Stomach smooth muscle (tissue), 2 donors: ENCODE results near the gene SCYL2.

Experiments
- H3K27ac ChIP-seq: one replicate; pipeline ENCODE4 v1.7.0; 2013; ENCODE audit warnings: mild to moderate bottlenecking, low read length, inconsistent platforms
- H3K27me3 ChIP-seq, 2 donors: one replicate each; pipeline ENCODE4 v1.7.0; 2013; ENCODE audit warnings: low read length in 2 of 2; ENCODE audit not compliant: insufficient read depth in 2 of 2, control insufficient read depth in 1 of 2
- H3K36me3 ChIP-seq, 2 donors: one replicate each; pipeline ENCODE4 v1.7.0; 2013; ENCODE audit warnings: low read length in 2 of 2; ENCODE audit not compliant: control insufficient read depth in 2 of 2, insufficient read depth in 2 of 2
- H3K4me1 ChIP-seq: one replicate; pipeline ENCODE4 v1.7.0; 2013; ENCODE audit warnings: low read length; ENCODE audit not compliant: control insufficient read depth, insufficient read depth
- H3K4me3 ChIP-seq, 2 donors: one replicate each; pipeline ENCODE4 v1.7.0; 2013; ENCODE audit warnings: low read length in 2 of 2
- H3K9ac ChIP-seq, 2 donors: one replicate each; pipeline ENCODE4 v1.7.0; 2013; ENCODE audit warnings: low read length in 2 of 2, mild to moderate bottlenecking in 1 of 2
- H3K9me3 ChIP-seq, 2 donors: one replicate each; pipeline ENCODE4 v1.7.0; 2013; ENCODE audit warnings: low read length in 2 of 2; ENCODE audit not compliant: control insufficient read depth in 2 of 2
- donor health status: healthy.
- donor health status: Pancreatic carcinoma.

Gene SCYL2

GRCh38 chr12:100345020-100345767 is 78.2 kb downstream of the SCYL2 start:
- no peaks in the 10 kb centered on the region for H3K27me3 ChIP-seq
- no peak overlapping the region for H3K4me3 ChIP-seq
- H3K36me3 ChIP-seq, result peaks cover 0 to 2% of the 10 kb centered on the region in 2 donors
- no peaks in the 10 kb centered on the region for H3K4me1 ChIP-seq
- H3K27ac ChIP-seq, result no peak overlapping the region
- no peaks in the 10 kb centered on the region for H3K9me3 ChIP-seq
- H3K9ac ChIP-seq, result no peak overlapping the region

GRCh38 chr12:100346660-100347059 is 79.7 kb downstream of the SCYL2 start:
- Histone ChIP-seq H3K4me3 (no peak overlapping the region), H3K27me3 (no peaks in the 10 kb centered on the region), H3K4me1 (no peaks in the 10 kb centered on the region), H3K36me3 (peaks cover 0 to 2% of the 10 kb centered on the region in 2 donors), H3K9ac (no peak overlapping the region), H3K27ac (no peak overlapping the region), H3K9me3 (no peaks in the 10 kb centered on the region)

DNA sequence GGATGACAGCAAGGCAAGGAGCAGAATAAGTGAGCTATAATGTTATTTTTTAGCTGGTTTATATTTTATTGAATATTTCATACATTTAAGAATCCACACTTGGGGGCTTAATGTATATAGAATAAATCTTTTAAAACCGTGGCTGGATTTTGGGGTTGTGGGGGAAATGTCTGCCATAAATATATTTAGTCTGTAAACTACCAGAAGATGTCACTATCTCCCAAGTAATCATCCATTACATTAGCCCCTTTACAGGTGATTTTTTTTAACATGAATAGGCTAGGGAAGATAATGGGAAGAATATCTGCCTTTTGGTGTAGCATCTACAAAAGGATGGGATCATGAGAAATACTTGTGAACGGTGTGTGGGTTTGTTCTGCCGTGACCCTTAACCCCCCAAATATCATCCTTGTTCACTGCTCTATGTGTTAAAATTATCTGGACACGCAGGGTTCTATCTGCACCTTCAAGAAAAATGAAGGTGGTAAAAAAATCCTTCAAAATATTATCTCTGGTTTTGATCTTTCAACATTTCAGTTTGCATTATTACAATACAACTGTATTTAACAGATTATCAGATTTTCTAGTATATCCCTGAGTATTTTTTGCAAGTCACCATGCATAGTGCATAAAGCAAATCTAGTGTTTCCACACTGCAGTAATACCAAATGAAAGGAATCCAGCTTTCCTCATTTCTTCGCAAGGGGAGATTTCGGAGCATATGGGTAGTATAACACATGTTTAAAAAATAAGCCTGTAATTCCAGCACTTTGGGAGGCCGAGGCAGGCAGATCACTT is 81.9 kb downstream of the SCYL2 start:
- H3K4me3 ChIP-seq, result no peak overlapping the region
- H3K9ac ChIP-seq, result no peak overlapping the region
- H3K9me3 ChIP-seq, result no peaks in the 10 kb centered on the region
- H3K36me3 ChIP-seq, result no peaks in the 10 kb centered on the region
- no peak overlapping the region for H3K27ac ChIP-seq
- H3K27me3 ChIP-seq, result no peaks in the 10 kb centered on the region
- H3K4me1 ChIP-seq, result no peaks in the 10 kb centered on the region

DNA sequence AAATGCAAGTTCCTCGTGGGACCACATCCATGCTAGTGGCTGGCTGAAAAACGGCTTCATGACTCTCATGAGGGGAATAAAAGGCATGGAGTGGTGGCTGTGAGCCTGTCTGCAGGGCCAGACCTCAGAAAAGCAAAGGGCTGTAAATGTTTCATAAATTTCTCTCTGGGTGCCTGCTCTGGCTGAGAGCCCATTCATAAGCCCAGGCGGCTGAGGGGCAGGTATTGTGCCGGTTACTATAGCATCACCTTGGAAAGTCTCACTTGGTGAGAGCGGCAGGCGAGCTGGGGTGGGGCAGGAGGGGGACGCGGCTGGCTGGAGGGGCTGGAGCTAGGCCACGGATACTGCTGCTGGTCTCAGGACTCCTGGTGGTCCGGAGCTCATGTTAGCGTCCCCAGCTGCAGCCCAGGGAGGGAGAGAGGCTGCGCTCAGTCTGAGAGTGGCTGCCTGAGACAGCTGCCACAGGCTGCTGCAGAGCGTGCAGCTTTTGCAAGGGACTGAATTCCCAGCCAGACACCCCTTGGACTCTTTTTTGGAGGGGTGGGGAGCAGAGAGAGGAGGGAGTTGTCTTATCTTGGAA is 89.8 kb downstream of the SCYL2 start, which contains the start of gene SLC17A8:
Gene SLC17A8, plus strand, starts transcription at position 431 of the 580 bp plus-strand sequence. CDS start 318 bp downstream, outside the sequence.
- H3K27me3 ChIP-seq, result peaks cover 0 to 8% of the 10 kb centered on the region in 2 donors
- no peaks in the 10 kb centered on the region for H3K9me3 ChIP-seq
- H3K4me1 ChIP-seq, result no peaks in the 10 kb centered on the region
- H3K36me3 ChIP-seq, result no peaks in the 10 kb centered on the region
- no peak within 1 kb of the TSS for H3K9ac ChIP-seq
- no peak within 1 kb of the TSS for H3K27ac ChIP-seq
- no peak within 1 kb of the TSS for H3K4me3 ChIP-seq

GRCh38 chr12:100359248-100359647 is 92.3 kb downstream of the SCYL2 start:
- Histone ChIP-seq H3K36me3 (no peaks in the 10 kb centered on the region), H3K4me1 (no peaks in the 10 kb centered on the region), H3K9me3 (no peaks in the 10 kb centered on the region), H3K9ac (no peak overlapping the region), H3K27ac (no peak overlapping the region), H3K27me3 (peaks cover 0 to 8% of the 10 kb centered on the region in 2 donors), H3K4me3 (no peak overlapping the region)

- Histone ChIP-seq H3K4me3 (no peak overlapping the region), H3K9ac (no peak overlapping the region), H3K4me1 (no peaks in the 10 kb centered on the region), H3K27me3 (peaks cover 0 to 8% of the 10 kb centered on the region in 2 donors), H3K27ac (no peak overlapping the region), H3K36me3 (no peaks in the 10 kb centered on the region), H3K9me3 (no peaks in the 10 kb centered on the region)
Measured at GRCh38 chr12:100359822-100360221, 92.8 kb downstream of the SCYL2 start.

- Histone ChIP-seq H3K27me3 (peaks cover 0 to 8% of the 10 kb centered on the region in 2 donors), H3K36me3 (no peaks in the 10 kb centered on the region), H3K9ac (no peak overlapping the region), H3K9me3 (no peaks in the 10 kb centered on the region), H3K4me1 (no peaks in the 10 kb centered on the region), H3K4me3 (no peak overlapping the region), H3K27ac (no peak overlapping the region)
Measured at GRCh38 chr12:100360450-100360849, 93.5 kb downstream of the SCYL2 start.

DNA sequence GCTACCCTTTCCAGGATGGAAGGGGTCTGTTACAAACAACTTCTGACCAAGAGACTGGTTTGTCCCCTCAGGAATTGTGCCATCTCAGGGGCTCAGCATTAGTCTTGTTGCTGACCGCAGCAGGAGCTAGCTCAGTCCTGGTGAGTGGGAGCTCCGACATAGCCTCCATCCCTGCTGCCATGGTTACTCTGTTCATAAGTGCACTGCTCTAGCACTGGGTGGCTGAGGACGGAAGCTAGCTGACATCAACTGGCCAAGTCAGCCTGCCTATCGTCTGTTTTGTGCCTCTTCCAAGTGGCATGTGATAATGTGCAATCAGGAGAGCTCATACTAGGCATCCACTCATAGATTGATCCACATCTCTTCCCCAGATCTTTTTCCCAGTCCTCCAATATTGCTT is 97.3 kb downstream of the SCYL2 start:
- Histone ChIP-seq H3K4me3 (no peak overlapping the region), H3K9ac (no peak overlapping the region), H3K4me1 (no peaks in the 10 kb centered on the region), H3K9me3 (no peaks in the 10 kb centered on the region), H3K36me3 (no peaks in the 10 kb centered on the region), H3K27me3 (no peaks in the 10 kb centered on the region), H3K27ac (no peak overlapping the region)

DNA sequence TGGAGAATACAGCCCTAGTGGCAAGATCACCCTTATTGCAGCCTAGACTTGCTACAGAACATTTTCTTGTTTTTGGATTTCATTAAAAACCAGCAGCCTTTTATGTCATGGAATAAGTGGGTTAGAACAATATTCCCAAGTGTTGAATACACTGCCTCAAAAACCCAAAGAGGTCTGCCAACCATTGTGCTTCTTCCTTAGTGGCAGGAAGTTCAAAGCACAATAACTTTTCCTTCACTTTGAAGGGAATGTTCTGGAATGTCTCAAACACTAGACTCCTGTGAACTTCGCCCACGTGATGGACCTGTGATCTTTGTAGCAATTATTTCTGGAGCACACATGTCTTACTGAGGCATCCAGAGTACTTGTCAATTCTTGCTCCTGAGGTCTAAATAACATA is 98.4 kb downstream of the SCYL2 start:
- Histone ChIP-seq H3K9ac (no peak overlapping the region), H3K4me1 (no peaks in the 10 kb centered on the region), H3K36me3 (no peaks in the 10 kb centered on the region), H3K27ac (no peak overlapping the region), H3K27me3 (no peaks in the 10 kb centered on the region), H3K4me3 (no peak overlapping the region), H3K9me3 (no peaks in the 10 kb centered on the region)

DNA sequence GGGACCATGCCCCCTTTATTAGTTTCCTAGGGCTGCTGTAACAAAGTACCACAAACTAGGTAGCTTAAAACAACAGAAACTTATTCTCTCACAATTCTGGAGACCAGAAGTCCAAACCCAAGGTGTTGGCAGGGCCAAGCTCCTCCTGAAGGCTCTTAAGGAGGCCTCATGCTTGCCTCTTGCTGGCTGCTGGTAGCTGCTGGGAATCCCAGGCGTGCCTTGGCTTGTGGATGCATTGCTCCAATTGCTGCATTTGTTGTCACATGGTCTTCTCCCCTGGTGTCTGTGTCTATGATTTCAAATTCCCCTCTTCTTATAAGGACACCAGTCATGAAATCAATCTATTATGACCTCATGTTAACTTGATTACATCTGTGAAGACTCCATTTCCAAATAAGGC is 101.1 kb downstream of the SCYL2 start:
- Histone ChIP-seq H3K4me3 (no peak overlapping the region), H3K9me3 (no peaks in the 10 kb centered on the region), H3K4me1 (no peaks in the 10 kb centered on the region), H3K36me3 (no peaks in the 10 kb centered on the region), H3K9ac (no peak overlapping the region), H3K27ac (no peak overlapping the region), H3K27me3 (no peaks in the 10 kb centered on the region)
